Neutrophil (primary cell): ENCODE data around the gene PCDHGA9.
"Not testable (repeated sequence)": the region's sequence is repeated elsewhere in the genome, so short reads cannot be mapped to it uniquely, and the experiment has no call there.

Experiments
- H3K27ac ChIP-seq: fragments of 200-600 bp; sonication (generic); 2 replicates; pipeline ENCODE4 v1.5.1; 2016; ENCODE audit warnings: mild to moderate bottlenecking, moderate library complexity
- H3K27me3 ChIP-seq: fragments of 200-600 bp; sonication (generic); 2 replicates; pipeline ENCODE4 v1.6.0; 2016; ENCODE audit warnings: mild to moderate bottlenecking
- H3K36me3 ChIP-seq: fragments of 200-600 bp; sonication (generic); 2 replicates; pipeline ENCODE4 v1.5.1; 2017
- H3K4me1 ChIP-seq, 2 experiments: fragments of 200-600 bp in 1 of 2; sonication (generic) in 1 of 2; 1 replicate in 1 of 2; 2 replicates in 1 of 2; pipeline versions ENCODE4 v1.5.1 to v1.6.1; 2013 to 2016; ENCODE audit warnings: low read depth in 1 of 2, low read length in 1 of 2, mild to moderate bottlenecking in 1 of 2, moderate library complexity in 1 of 2; ENCODE audit not compliant: control insufficient read depth in 1 of 2, insufficient read depth in 1 of 2
- H3K4me3 ChIP-seq, 2 experiments: fragments of 200-600 bp in 1 of 2; sonication (generic) in 1 of 2; 1 replicate in 1 of 2; 2 replicates in 1 of 2; pipeline ENCODE4 v1.5.1; 2013 to 2016; ENCODE audit warnings: low read depth in 1 of 2, low read length in 1 of 2, mild to moderate bottlenecking in 1 of 2, moderate library complexity in 1 of 2
- H3K9me3 ChIP-seq: fragments of 200-600 bp; sonication (generic); 2 replicates; pipeline ENCODE4 v1.5.1; 2016
- CTCF ChIP-seq: fragments of 200-600 bp; sonication (generic); IDR thresholded peaks from 2 replicates; pipeline ENCODE4 v1.5.1; 2016; ENCODE audit warnings: antibody characterized with exemption

PCDHGA9 gene

GRCh38 chr5:141398608-141399007, 4.0 kb upstream of the PCDHGA9 start:
- Histone ChIP-seq H3K9me3 (peaks cover 21% of the 10 kb centered on the region), H3K36me3 (no peaks in the 10 kb centered on the region), H3K27ac (no peak overlapping the region), H3K27me3 (peaks cover 98% of the 10 kb centered on the region), H3K4me3 (no peak overlapping the region), H3K4me1 (no peaks in the 10 kb centered on the region)
- TF ChIP-seq CTCF, result no peak

- Histone ChIP-seq H3K4me3 (no peak overlapping the region), H3K9me3 (peaks cover 15% of the 10 kb centered on the region), H3K36me3 (no peaks in the 10 kb centered on the region), H3K27me3 (peaks cover 98% of the 10 kb centered on the region), H3K27ac (no peak overlapping the region), H3K4me1 (no peaks in the 10 kb centered on the region)
- TF ChIP-seq CTCF, result no peak
Measured at GRCh38 chr5:141399555-141400258, 2.9 kb upstream of the PCDHGA9 start.

- Histone ChIP-seq H3K4me1 (no peaks in the 10 kb centered on the region), H3K27me3 (peaks cover 100% of the 10 kb centered on the region)
Measured at GRCh38 chr5:141403387-141403786, 809 bp downstream of the PCDHGA9 start.

GRCh38 chr5:141407790-141408505, 5.4 kb downstream of the PCDHGA9 start, which contains the start of gene PCDHGB6:
PCDHGB6 (plus strand) TSS chr5:141408021; CDS start chr5:141408203, 182 bp downstream.
- not testable (repeated sequence) for H3K4me1 ChIP-seq, H3K4me3 ChIP-seq, H3K27ac ChIP-seq, H3K36me3 ChIP-seq
- peaks cover 100% of the 10 kb centered on the region for H3K27me3 ChIP-seq
- H3K9me3 ChIP-seq, result peaks cover 21% of the 10 kb centered on the region

More at GRCh38 chr5:141403387-141403786, 809 bp downstream of the PCDHGA9 start:
- H3K4me3 ChIP-seq, result no peak overlapping the region
- H3K36me3 ChIP-seq, result no peaks in the 10 kb centered on the region
- H3K9me3 ChIP-seq, result peaks cover 19% of the 10 kb centered on the region
- H3K27ac ChIP-seq, result no peak overlapping the region
- TF ChIP-seq CTCF, result no peak

- no peak overlapping the region for H3K4me3 ChIP-seq
- H3K4me1 ChIP-seq, result peaks cover 0 to 7% of the 10 kb centered on the region in 2 experiments
- no peak for TF ChIP-seq CTCF
- H3K27me3 ChIP-seq, result peaks cover 100% of the 10 kb centered on the region
- peaks cover 20% of the 10 kb centered on the region for H3K9me3 ChIP-seq
- H3K27ac ChIP-seq, result no peak overlapping the region
- no peaks in the 10 kb centered on the region for H3K36me3 ChIP-seq
Measured at GRCh38 chr5:141409598-141410306, 7.2 kb downstream of the PCDHGA9 start.
